ENCODE measurements around the gene CDKL5. TPM values are rescaled to one million over a fixed set of nuclear protein-coding genes. Genes with fewer than 3 reads are reported as not detected.

The CDKL5 gene
- total and polyA plus RNA-seq, 2 donors (not counting 1 experiment from before 2014, with no cell fraction given): 0.72 to 4.6 TPM

DNA sequence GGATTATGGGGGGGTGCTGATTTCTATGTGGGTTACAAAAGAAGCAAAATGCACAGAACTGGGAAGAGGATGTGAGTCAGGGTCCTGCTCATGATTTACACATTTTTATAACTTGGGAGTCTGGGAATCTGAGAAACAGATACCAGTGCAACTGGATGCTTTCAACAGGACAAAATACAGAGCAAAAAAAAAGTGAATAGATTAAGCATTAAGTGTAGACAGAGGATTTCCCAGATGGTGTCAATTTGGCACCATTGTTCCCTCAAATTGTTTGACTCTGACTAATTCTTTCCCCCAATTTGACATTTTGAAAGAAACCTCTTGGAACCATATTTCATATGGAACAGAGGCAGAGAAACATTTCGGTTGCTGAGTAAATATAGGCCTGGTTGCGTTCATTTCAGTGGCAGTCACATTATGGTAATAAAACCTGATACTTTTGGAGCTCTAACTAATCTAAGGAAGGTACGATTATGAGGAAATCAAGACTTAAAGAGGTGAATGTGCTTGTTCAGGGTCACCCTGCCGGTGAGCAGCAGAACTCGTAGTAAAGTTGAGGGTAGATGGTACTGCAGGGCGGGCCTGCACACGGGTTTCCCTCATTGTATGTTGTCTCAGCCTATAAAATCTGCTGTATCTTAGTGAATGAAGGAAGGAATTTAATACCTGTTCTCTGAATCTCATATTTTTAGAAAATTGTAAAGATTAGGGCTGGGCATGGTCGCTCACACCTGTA lies 18.7 kb upstream of the CDKL5 start:
- ChIA-PET CTCF (no interaction called here), POLR2A (no interaction called here)
- Histone ChIP-seq H4K20me1 (ENCODE audit: control insufficient read depth, insufficient read depth, low read length, poor library complexity, severe bottlenecking) (no peaks in the 10 kb centered on the region), H3K4me3 (ENCODE audit: control extremely low read depth in 1 of 5, extremely low read depth in 1 of 5, insufficient read depth in 1 of 5, low read depth in 2 of 5, low read length in 4 of 5) (no peak overlapping the region), H3K9ac (ENCODE audit: low read length) (no peak overlapping the region), H3K4me1 (ENCODE audit: control insufficient read depth in 2 of 2, insufficient read depth in 2 of 2, low read length in 2 of 2) (no peaks in the 10 kb centered on the region), H3K36me3 (replicated peaks in 1 of 2; ENCODE audit: control extremely low read depth in 1 of 2, control insufficient read depth in 1 of 2, extremely low read depth in 1 of 2, insufficient read depth in 2 of 2, low read length in 1 of 2) (no peaks in the 10 kb centered on the region), H3K27ac (ENCODE audit: low read length in 2 of 2) (no peak overlapping the region), H3K79me2 (ENCODE audit: control insufficient read depth, insufficient read depth, low read length) (no peaks in the 10 kb centered on the region), H3K9me3 (ENCODE audit: control extremely low read depth in 1 of 3, control insufficient read depth in 2 of 3, insufficient read depth in 1 of 3, low read length in 2 of 3) (no peaks in the 10 kb centered on the region), H3K4me2 (replicated peaks; ENCODE audit: low read depth, low read length, poor library complexity, severe bottlenecking) (no peak overlapping the region), H3K27me3 (replicated peaks in 1 of 4; ENCODE audit: control extremely low read depth in 1 of 4, control insufficient read depth in 3 of 4, insufficient read depth in 4 of 4, low read length in 3 of 4) (no peaks in the 10 kb centered on the region), H2AFZ (ENCODE audit: insufficient read depth, low read depth, low read length, poor library complexity, severe bottlenecking) (no peak overlapping the region)
- WGBS (ENCODE audit: insufficient coverage): 88% methylated on average over 6 of the region's 8 CpGs
- no peaks in the 10 kb centered on the region for H3K4me1 Mint-ChIP-seq
- DNase-seq (no peak), ATAC-seq (ENCODE audit: low read depth) (no peak)
- no peak overlapping the region for H3K27ac Mint-ChIP-seq
- H3K9me3 Mint-ChIP-seq (ENCODE audit: insufficient read depth): no peaks in the 10 kb centered on the region
- H3K4me3 Mint-ChIP-seq: no peak overlapping the region
- H3K27me3 Mint-ChIP-seq: no peaks in the 10 kb centered on the region
- no peak for TF ChIP-seq EZH2 (IDR thresholded peaks at IDR 0.05; ENCODE audit: borderline replicate concordance, insufficient read depth, low read depth, low read length, poor library complexity, severe bottlenecking)
- TF ChIP-seq CTCF (IDR thresholded peaks at IDR 0.05): no peak
- intact Hi-C loops (cut with micrococcal nuclease): no loop called here

GRCh38 chrX:18410038-18410437 lies 15.4 kb upstream of the CDKL5 start:
- no peaks in the 10 kb centered on the region for H3K79me2 ChIP-seq (ENCODE audit: control insufficient read depth, insufficient read depth, low read length)
- no peaks in the 10 kb centered on the region for H3K4me1 ChIP-seq (ENCODE audit: control insufficient read depth in 2 of 2, insufficient read depth in 2 of 2, low read length in 2 of 2)
- Mint-ChIP-seq H3K27ac (no peak overlapping the region), H3K9me3 (ENCODE audit: insufficient read depth) (no peaks in the 10 kb centered on the region), H3K4me3 (no peak overlapping the region), H3K27me3 (no peaks in the 10 kb centered on the region), H3K4me1 (no peaks in the 10 kb centered on the region)
- no peaks in the 10 kb centered on the region for H3K36me3 ChIP-seq (replicated peaks in 1 of 2; ENCODE audit: control extremely low read depth in 1 of 2, control insufficient read depth in 1 of 2, extremely low read depth in 1 of 2, insufficient read depth in 2 of 2, low read length in 1 of 2)
- no peak overlapping the region for H3K27ac ChIP-seq (ENCODE audit: low read length in 2 of 2)
- intact Hi-C loops (cut with micrococcal nuclease): no loop called here
- DNase-seq (no peak), ATAC-seq (ENCODE audit: low read depth) (no peak)
- no peaks in the 10 kb centered on the region for H3K9me3 ChIP-seq (ENCODE audit: control extremely low read depth in 1 of 3, control insufficient read depth in 2 of 3, insufficient read depth in 1 of 3, low read length in 2 of 3)
- H3K9ac ChIP-seq (ENCODE audit: low read length): no peak overlapping the region
- no peak overlapping the region for H3K4me2 ChIP-seq (replicated peaks; ENCODE audit: low read depth, low read length, poor library complexity, severe bottlenecking)
- no peaks in the 10 kb centered on the region for H4K20me1 ChIP-seq (ENCODE audit: control insufficient read depth, insufficient read depth, low read length, poor library complexity, severe bottlenecking)
- H2AFZ ChIP-seq (ENCODE audit: insufficient read depth, low read depth, low read length, poor library complexity, severe bottlenecking): no peak overlapping the region
- no peaks in the 10 kb centered on the region for H3K27me3 ChIP-seq (replicated peaks in 1 of 4; ENCODE audit: control extremely low read depth in 1 of 4, control insufficient read depth in 3 of 4, insufficient read depth in 4 of 4, low read length in 3 of 4)
- POLR2A ChIA-PET: no interaction called here
- TF ChIP-seq CTCF (IDR thresholded peaks at IDR 0.05): no peak
- TF ChIP-seq EZH2 (IDR thresholded peaks at IDR 0.05; ENCODE audit: borderline replicate concordance, insufficient read depth, low read depth, low read length, poor library complexity, severe bottlenecking): no peak
- WGBS (ENCODE audit: insufficient coverage): no CpG with 5 or more reads among the region's 5 CpGs
- H3K4me3 ChIP-seq (ENCODE audit: control extremely low read depth in 1 of 5, extremely low read depth in 1 of 5, insufficient read depth in 1 of 5, low read depth in 2 of 5, low read length in 4 of 5): no peak overlapping the region
- CTCF ChIA-PET: no interaction called here

All from B cell (primary cell).